Mucosa of gallbladder (tissue), 1 donor: Measurements from ENCODE around the gene SHCBP1. TPM values are rescaled to one million over a fixed set of nuclear protein-coding genes. Genes with fewer than 3 reads are reported as not detected.
"Not testable (repeated sequence)": the region's sequence is repeated elsewhere in the genome, so short reads cannot be mapped to it uniquely, and the experiment has no call there.

Experiments used
- DNase-seq: peaks from one replicate; pipeline ENCODE4 v3.0.0-alpha.2; 2020; ENCODE audit warnings: low spot score
- total RNA-seq: library from RNA; stranded (reverse); gene quantifications from one replicate; pipeline ENCODE4 v1.2.1, GENCODE V29; 2021
- donor health status: DM: no; HTN: no; CAD: no.

SHCBP1 gene, protein sequence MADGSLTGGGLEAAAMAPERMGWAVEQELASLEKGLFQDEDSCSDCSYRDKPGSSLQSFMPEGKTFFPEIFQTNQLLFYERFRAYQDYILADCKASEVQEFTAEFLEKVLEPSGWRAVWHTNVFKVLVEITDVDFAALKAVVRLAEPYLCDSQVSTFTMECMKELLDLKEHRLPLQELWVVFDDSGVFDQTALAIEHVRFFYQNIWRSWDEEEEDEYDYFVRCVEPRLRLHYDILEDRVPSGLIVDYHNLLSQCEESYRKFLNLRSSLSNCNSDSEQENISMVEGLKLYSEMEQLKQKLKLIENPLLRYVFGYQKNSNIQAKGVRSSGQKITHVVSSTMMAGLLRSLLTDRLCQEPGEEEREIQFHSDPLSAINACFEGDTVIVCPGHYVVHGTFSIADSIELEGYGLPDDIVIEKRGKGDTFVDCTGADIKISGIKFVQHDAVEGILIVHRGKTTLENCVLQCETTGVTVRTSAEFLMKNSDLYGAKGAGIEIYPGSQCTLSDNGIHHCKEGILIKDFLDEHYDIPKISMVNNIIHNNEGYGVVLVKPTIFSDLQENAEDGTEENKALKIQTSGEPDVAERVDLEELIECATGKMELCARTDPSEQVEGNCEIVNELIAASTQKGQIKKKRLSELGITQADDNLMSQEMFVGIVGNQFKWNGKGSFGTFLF
- 0.92 TPM for total RNA-seq

DNA sequence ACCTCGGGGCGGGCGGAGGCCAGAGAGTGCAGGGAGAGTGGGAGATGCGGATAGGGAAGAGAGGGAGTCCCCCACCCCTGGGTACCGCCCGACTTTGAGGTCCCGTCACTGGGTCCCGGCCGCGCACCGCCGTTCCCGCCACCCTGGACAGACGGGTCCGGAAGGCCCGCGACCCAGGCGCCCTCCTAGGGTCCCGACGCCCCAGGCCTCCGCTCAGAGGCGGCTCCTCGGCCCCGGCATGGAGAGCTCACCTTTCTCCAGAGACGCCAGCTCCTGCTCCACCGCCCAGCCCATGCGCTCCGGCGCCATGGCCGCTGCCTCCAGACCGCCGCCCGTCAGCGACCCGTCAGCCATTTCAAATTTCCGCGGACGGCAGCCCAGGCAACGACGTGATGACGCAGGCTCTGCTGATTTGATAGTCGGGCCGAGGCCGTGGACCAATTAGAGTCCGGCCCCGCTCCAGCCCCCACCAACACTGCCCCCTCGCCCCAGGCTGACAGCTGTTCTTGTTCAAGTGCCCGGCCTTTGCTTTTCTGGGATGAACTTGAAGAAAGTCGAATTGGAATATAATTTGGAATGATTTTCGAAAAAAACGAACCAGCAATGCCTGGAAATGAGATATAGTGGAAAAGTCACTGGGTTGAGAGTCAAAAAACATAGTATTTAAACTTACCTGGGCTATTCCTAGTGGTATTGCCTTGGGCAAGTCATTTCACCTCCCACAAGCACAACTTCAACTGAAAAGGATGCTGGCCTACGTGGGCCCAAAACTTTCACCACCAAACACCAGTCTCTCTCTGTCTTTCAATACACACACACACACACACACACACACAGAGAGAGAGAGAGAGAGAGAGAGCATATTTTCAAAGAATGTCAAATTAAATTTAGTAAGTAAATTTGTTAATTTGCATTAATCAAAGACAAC, at the start of gene SHCBP1:
SHCBP1 (minus strand) TSS at position 374 of the 928 bp plus-strand sequence; CDS start at position 354, 20 bp downstream.
- peak; percentile 76 for DNase-seq

DNA sequence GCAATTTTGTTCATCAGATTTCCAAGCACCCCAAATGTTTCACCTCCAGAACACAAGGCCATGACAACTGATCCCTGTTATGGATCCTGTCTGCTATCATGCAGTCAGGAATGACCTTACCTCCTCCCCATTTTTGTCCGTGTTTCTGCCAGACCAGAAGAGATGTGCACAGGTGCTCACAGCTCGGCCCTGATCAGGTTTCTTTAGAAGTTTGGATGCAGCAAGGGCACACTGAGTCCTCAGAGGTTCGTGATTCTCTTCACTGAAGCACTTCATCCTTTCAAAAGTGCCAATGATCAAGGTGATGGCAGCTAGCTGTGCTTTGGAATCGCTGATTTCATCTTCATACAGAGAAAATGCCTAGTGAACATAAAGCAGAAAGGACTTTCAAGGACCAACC, 40.9 kb upstream of the SHCBP1 start:
- no peak for DNase-seq

DNA sequence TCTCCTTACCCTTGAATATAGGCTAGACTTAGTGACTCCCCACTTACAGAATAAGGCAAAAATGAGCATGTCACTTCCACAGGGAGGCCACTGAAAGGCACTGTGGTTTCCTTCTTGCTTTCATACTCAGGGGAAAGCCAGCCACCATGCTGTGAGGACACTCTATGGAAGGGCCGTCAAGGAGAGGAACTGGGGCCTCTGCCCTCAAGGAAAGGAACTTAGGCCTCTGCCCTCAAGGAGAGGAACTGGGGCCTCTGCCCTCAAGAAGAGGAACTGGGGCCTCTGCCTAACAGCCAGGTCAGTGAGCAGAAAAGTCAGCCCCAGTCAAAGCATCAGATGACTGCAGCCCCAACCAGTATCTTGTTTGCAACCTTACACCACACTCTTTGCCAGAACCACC, 37.7 kb upstream of the SHCBP1 start:
- peak; percentile 22 for DNase-seq

DNA sequence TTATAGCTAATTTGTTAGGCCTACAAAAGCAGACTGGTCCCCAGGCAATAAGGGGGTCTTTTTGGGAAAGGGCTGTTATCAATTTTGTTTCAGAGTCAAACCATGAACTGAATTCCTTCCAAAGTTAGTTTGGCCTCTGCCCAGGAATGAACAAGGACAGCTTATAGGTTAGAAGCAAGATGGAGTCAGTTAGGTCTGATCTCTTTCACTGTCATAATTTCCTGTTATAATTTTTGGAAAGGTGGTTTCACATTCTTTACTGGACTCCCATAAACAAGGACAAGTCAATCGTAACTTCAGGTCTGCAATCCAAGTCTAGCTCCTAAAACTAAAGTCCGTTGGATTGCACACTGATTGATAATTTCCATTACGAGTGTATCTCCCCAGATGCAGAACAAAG, 30.1 kb upstream of the SHCBP1 start:
- no peak for DNase-seq

DNA sequence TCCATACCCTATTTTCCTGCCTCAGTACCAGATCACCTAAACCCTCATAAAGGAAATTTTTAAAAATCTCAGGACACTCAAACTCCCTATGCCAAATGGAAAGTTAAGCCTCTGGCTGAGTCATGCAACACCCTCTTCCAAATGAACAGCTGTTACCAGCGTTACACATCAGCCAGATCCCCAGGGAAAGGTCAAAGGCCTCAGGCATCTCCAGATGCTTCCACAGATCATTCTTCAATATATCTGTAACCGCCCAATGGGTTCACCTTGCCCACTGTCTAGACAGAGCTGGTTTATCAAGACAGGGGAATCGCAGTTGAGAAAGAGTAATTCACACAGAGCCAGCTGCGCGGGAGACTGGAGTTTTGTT, 29.1 kb upstream of the SHCBP1 start:
- DNase-seq = peak; percentile 11

DNA sequence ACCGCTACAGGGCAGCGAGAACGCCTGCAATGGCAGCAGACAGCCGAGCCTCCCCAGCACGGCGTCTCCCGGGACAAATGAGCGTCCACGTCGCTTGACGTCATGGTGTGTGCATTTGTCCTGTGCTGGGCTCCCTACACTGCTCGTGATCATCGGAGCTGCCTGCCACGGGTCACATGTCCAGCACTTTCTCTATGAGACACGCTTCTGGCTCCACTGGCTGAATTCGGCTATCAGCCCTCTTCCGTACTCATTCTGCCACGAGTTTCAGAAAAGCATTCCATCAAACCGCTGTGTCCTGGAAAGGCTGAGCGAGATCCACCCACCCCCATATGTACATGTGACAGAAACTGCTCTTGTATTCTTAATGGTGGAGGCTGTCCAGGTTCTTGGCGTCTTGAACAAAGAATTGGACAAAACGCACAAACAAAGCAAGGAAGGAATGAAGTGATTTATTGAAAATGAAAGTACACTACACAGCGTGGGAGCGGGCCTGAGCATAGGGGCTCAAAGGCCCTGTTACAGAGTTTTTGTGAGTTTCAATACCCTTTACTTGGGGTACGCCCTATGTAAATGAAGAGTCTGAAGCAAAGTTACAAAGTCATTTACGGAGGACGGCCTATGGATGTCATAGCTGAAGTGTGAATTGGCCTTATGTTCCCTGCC, 28.5 kb upstream of the SHCBP1 start:
- DNase-seq = peak; percentile 52

DNA sequence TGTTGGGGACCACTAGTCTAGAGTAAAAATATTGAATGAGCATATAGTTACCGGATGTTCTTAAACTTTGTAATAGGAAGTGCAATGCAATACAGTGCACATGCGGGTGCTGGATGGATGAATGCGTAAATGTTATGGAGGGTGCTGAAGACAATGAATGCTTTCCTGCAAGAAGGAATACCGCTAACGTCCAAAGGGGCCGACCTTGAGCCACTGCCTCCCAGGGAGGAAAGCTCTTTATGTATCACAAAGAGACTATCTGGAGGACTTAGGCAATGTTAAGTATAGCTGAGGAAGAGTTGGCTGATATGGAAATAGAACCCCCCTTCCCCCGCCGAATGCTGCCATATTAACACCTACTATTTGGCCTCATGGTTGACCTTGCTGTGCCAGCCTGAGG, 27.5 kb upstream of the SHCBP1 start:
- no peak for DNase-seq

DNA sequence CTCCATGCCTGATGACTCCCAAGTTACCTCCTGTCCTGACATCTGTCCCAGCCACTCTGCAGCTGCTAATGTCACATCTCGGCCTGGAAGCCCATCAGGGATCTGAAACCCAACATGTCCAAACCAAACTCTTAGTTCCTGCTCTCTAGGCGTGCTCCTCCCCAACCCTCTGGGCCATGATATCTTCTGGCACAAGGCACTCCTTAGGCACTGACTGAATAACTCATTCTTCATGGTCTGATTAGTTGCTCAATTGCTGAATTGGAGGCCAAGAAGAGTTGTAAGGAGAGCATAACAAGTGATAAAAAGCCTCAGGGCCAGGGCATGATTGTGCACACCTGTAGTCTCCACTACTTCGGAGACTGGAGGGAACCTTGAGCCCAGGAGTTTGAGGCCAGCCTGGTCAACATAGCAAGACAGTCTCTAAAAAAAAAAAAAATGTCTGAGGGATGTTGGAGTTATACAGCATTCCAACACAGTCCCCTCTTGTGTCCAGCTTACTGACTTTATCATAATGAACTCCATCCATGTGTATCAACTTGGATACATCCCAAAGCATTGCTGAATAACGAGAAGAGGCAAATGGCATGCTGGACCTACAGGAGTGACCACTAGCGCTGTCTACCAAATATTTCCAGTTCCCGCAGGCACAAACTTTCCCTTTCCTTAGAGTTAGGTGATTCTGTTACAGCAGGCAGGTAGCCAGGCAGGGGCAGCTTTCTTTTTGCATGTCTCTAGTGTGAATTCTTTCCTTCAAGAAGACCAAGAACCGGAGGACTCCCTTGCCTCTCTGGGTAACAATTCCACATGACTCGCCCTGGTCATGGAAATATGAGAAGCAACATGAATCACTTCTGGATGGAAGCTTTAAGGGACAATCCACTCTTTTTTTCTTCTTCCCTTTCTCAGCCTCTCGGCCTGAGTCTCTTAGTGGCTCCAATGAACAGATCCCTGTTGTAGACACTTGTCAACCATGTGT, 18.1 kb upstream of the SHCBP1 start:
- no peak for DNase-seq

DNA sequence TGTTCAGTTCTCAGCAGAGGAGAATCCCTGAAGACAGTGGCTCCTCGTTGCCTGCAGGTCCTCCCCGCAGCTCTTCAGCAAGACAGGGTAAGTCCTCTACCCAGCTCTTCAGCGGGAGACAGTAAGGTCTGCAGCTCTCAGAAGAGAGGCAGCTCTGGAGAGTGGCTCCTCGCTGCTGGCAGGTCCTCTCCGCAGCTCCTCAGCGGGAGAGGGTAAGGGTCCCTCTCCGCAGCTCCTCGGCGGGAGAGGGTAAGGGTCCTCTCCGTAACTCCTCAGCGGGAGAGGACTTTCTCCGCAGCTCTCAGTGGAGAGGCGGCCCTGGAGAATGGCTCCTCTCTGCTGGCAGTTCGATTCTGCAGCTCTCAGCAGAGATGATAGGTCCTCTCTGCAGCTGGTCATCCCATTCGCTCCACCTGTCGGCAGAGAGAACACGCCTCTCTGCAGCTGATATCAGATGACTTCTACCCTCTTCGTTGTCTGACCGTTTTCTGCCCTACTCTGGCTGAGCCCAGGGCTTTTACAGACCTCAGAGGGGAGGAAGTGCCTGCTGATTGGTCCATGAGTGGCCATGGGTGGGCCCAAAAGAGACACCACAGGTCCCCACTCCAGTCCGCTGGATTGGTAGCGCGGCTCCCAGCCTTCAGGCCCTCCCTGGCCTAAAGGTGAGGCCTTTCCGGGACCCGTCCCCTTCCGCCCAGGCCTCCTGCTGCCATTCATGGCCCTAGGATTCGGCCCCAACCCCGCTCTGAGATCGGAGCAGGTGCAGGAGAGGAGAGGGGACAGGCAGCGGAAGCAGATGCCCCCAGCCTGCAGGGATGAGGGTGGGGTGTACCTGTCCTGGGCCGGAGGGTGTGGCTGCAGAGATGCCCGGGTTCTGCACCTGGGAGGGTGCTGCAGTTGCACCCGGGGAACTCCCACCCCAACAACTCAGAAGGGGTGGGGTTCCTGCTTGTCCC, 11.9 kb upstream of the SHCBP1 start:
- no peak for DNase-seq

DNA sequence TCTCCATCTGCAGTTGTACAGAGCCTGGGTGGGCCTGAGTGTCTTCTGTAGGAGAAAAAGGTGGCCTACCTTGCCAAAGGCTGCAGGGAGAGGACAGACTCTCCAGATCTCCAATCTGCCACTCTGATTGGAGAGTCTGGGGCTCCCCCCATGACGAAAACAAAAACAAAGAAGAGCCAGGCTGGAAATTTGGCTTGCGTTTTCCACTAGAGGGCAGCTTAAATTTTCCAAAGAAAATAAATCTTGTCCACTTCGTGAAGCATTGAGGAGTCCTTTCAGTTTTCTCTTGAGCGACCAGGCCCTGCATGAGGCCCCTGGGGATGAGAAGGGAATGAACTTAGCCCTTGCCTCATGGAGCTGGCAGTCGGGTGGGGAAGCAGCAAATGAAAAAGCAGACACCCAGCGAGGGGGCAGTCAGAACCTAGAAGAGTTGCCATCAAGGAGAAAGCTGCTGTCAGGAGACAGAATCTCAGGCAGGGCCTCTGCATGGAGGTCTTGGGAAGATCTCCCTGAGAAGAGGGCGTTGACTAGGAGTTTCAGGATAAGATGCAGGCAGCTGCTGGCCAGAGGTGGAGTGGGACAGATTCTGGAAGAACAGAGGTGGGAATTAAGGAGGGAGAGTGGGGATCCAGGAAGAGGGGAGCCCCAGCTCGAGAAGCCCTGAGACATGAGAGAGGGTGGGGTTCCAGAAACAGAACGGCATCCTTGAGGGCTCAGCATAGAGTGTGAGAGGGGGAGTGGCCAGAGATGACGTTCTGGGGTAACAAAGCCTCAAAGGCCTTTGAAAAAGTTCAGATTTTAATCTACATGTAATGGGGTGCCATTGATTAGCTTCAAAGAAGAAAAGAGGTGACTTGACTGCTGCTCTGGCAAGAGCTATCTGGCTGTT, 8.4 kb upstream of the SHCBP1 start:
- DNase-seq = no peak

DNA sequence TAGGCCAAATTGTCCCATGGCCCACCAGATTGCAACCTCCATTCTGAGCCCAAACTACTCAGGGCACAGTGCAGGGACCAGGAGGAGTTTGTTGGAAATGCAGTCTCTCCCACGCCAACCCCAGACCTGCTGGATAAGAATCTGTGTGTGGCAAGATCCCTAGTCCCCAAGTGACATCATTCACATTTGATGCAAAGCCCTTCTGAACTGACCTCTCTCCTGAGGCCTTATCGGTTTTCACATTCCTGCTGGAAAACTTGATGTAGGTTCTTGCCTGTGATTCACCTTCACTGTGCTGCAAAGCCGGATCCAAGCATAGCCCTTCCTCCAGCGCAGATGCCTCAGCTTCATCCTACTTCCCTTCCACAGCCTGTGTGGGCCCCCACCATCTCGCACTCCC, 6.6 kb upstream of the SHCBP1 start:
- no peak for DNase-seq

DNA sequence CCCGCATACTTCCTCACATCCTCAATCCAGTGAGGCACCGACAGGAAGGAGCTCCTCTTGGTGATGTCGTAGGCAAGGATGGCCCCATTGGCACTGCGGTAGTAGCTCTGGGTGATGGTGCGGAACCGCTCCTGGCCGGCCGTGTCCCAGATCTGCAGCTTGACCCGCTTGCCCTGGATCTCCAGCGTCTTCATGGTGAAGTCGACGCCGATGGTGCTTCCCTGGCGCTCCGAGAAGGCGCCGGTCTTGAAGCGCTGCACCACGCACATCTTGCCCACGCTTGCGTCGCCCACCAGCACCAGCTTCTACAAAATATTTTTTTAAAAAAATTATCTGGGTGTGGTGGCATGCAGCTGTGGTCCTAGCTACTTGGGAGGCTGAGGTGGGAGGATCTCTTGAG, 5.5 kb upstream of the SHCBP1 start:
- not testable (repeated sequence) for DNase-seq

DNA sequence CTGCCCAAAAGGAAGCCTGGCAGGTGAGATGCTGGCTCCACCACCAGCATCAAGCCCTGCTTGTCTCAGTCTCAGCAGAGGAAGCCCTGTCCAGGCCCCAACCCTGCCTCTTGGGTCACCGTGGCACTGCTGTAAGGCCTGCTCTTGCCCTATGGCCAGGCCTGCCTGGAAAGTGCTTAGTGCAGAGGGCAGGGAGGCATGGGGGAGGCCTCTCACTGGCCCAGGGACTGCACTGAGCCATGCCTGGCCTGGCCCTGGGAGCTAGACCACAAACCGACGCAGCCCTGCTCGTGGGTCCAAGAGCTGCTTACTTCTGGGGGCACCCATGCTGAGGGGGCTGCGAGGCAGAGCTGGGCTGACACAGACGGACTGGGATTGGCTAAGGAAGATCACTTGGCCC, 3.7 kb upstream of the SHCBP1 start:
- not testable (repeated sequence) for DNase-seq

DNA sequence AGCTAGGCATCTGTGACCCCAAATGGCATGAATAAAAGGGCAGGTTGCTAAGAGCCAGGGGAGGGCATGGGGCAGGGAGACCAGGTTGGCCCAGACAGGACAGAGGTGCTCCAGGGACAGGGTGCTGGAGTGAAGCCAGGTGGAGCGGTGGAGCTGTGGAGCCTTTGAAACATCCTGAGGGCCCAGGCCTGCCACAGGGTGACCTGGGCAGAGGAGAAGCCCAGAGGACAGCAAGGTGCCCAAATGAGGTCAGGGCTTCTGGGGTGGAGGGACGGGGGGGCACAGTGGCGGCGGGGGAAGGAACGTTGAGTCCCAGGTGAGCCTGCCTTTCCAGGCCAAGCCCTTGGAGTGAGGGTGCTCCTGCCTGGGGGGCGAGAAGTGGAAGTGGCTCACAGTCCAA, 2.5 kb upstream of the SHCBP1 start:
- DNase-seq = not testable (repeated sequence)

DNA sequence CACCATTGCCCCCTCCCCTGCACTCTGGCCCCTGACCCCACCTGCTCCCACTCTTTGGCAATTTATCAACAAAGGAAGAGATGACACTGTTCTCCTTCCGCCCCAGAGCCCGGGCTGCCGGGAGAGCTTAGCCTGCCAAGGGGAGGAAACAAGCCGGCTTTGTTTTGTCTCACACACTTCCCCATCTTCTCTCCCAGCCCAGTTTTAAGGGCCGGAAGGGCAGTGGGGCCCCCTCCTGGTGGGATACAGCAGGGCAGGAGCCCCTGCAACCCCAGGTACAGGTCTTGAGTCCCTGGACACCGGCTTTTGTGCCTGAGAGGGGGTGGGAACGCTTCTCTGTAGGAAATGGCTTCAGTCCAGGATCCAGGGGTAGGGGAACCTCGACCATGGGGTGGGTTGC, 2.1 kb upstream of the SHCBP1 start:
- not testable (repeated sequence) for DNase-seq

DNA sequence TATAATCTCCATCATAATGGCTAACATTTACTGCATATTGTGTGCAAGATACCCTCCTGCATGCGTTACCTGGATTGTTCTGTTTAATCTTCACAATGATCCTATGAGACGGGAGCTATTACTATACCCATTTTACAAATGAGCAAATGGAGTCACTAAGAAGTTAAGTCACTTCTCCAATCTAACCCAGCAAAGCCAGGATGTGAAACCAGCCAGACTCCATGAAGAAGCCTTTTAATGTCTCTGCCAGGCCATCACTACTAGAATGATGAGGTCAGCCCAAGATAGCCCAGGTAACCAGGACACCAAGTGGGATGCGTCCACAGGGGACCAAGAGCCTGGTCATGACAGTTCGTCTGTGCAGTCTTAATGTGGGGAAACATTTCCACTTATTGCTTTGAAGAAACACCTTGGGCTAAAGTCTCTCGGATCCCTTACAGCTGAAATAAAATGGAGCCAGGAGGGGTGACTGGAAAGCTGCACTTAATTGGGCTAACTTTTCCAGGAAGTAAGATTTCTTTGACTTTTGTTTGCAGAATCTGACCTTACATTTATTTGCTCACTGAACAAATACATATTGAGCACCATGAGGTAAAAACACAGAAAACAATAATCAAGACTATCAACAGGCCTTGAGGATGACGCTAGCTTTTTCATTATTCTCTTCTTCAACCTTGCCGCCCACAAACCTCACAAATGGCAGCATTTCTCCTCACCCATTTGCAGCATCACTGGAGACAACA, 926 bp upstream of the SHCBP1 start:
- no peak for DNase-seq

DNA sequence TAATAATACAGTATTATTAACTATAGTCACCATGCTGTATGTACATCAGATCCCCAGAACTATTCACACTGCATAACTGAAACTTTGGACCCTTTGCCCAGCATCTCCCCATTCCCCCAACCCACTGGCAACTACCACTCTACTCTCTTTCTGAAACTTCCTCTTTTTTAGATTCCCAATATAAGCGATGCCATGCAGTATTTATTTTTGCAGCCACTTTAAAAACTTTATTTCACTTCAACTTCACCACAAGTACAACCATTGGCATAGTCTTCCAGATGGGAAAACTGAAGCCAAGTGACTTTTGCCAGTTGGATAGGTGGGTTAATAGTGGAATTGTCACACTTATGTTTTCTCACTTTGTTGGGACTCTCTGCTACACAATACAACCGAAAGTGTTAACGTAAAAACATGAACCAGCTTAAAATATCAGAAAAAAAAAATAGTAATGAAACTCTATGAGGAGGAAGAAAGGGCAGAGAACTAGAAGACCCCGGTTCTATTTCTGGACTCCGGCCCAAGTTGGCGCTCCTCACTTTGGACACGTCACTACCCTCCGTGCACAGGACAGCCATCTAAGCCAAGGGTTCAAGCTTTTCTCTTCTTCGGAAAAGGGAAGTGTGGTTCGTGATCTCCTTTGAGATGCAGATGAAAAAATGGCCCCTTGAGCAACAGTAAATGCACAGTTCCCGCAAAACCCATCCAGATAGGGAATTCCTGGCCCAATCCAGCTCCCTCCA, 743 bp downstream of the SHCBP1 start:
- no peak for DNase-seq
